Sigmoid colon (tissue), 4 donors: ENCODE measurements around the gene CACNG4.

ENCODE experiments used
- EP300 ChIP-seq, 4 donors: sonication (generic); formaldehyde crosslinking; IDR thresholded peaks; one replicate each; pipeline ENCODE4 v1.6.1; 2017; ENCODE audit warnings: antibody characterized with exemption in 4 of 4
- POLR2A ChIP-seq, 2 donors: fragments of 450-650 bp; IDR thresholded peaks; one replicate each; pipeline ENCODE4 v1.6.1; 2016; ENCODE audit warnings: antibody characterized with exemption in 2 of 2, mild to moderate bottlenecking in 2 of 2, moderate library complexity in 2 of 2
- POLR2AphosphoS5 ChIP-seq, 4 donors: sonication (generic); formaldehyde crosslinking; IDR thresholded peaks; one replicate each; pipeline ENCODE4 v1.6.1; 2017; ENCODE audit warnings: antibody characterized with exemption in 4 of 4
- TF ChIP-seq, protein P1 (sequence below), 4 experiments: fragments of 450-650 bp in 3 of 4; fragments of 200-600 bp in 1 of 4; IDR thresholded peaks; one replicate each; pipeline ENCODE4 v1.5.1; 2016 to 2019; ENCODE audit warnings: antibody characterized with exemption in 4 of 4, mild to moderate bottlenecking in 3 of 4, moderate library complexity in 2 of 4

DNA sequence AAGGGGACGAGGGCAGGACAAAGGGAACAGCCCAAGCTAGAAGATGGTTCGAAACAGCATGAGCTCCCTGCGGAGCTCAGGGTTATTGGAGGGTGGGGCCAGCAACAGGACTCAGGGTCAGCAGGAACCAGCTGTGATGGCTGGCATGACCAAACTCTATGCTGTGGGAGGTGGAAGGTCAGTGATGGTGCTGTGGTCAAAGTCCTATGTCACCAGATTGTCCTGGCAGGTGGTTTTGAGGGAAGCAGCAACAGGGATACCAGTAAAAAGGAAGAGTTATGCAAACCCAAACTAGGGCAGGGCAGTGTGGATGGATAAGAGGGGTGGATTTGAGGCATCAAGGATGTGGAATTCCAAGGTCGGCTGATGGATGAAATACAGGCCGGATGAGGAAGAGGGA, 32.4 kb downstream of the CACNG4 start:
- TF ChIP-seq, protein P1, sequence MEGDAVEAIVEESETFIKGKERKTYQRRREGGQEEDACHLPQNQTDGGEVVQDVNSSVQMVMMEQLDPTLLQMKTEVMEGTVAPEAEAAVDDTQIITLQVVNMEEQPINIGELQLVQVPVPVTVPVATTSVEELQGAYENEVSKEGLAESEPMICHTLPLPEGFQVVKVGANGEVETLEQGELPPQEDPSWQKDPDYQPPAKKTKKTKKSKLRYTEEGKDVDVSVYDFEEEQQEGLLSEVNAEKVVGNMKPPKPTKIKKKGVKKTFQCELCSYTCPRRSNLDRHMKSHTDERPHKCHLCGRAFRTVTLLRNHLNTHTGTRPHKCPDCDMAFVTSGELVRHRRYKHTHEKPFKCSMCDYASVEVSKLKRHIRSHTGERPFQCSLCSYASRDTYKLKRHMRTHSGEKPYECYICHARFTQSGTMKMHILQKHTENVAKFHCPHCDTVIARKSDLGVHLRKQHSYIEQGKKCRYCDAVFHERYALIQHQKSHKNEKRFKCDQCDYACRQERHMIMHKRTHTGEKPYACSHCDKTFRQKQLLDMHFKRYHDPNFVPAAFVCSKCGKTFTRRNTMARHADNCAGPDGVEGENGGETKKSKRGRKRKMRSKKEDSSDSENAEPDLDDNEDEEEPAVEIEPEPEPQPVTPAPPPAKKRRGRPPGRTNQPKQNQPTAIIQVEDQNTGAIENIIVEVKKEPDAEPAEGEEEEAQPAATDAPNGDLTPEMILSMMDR (IDR thresholded peaks at IDR 0.05) = no peak
- no peak for TF ChIP-seq POLR2AphosphoS5 (IDR thresholded peaks at IDR 0.05)
- no peak for TF ChIP-seq POLR2A (IDR thresholded peaks at IDR 0.05)
- no peak for TF ChIP-seq EP300 (IDR thresholded peaks at IDR 0.05)
